ENCODE data around the gene INKA2. TPM values are rescaled to one million over a fixed set of nuclear protein-coding genes. Genes with fewer than 3 reads are reported as not detected.

The INKA2 gene
- total RNA-seq, 6 experiments from 2014 or later = 0.43 to 2.2 (median 1.4) TPM

DNA sequence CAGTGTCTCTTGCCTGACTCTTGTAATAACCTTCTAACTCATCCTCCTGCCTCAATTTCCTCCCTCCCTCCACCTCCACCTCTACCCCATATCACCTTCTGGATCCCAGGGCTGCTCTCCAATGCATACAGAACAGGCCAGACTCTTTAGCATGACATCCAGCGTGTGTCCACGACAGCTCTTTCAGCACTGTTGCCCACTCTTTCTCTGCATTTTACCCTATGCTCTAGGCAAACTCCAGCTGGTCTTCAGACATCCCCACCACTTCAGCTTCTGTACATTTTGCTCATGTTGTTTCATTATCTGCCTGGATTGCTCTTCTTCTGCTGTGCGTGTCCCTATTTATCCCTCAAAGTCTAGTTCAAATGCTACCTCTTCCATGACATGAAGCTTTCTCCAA is 4.8 kb downstream of the INKA2 start:
- Histone ChIP-seq H3K4me1 (peaks cover 0 to 6% (median 0%) of the 10 kb centered on the region in 4 donors), H3K4me3 (no peak overlapping the region), H3K36me3 (no peaks in the 10 kb centered on the region), H3K9me3 (no peaks in the 10 kb centered on the region), H3K27me3 (no peaks in the 10 kb centered on the region), H3K27ac (no peak overlapping the region)
- peak in 1 of 3 donors; percentile 35 for DNase-seq
- WGBS (ENCODE audit: insufficient coverage, low coverage, low lambda C conversion rate, missing lambda C conversion rate) = 94% methylated on average over 3 of the region's 3 CpGs
- TF ChIP-seq CTCF (IDR thresholded peaks at IDR 0.05) = no peak
- intact Hi-C loops (cut with DNase I) = no loop called here
- no peak for ATAC-seq

GRCh38 chr1:111733992-111734341 is 5.2 kb downstream of the INKA2 start:
- 68% methylated on average over 5 of the region's 5 CpGs for WGBS (ENCODE audit: insufficient coverage, low coverage, low lambda C conversion rate, missing lambda C conversion rate)
- TF ChIP-seq CTCF (IDR thresholded peaks at IDR 0.05) = no peak
- TF ChIP-seq POLR2A (IDR thresholded peaks at IDR 0.05) = no peak
- H3K9me3 ChIP-seq = no peaks in the 10 kb centered on the region
- no peak overlapping the region for H3K4me3 ChIP-seq
- H3K4me1 ChIP-seq = peaks cover 0 to 6% (median 0%) of the 10 kb centered on the region in 4 donors
- peak overlapping the region in 2 of 3 donors; percentile 49 to 54 for H3K27ac ChIP-seq
- H3K36me3 ChIP-seq = no peaks in the 10 kb centered on the region
- intact Hi-C loops (cut with DNase I) = no loop called here
- ATAC-seq (peak in 1 of 4 donors; percentile 11), DNase-seq (peak in 1 of 3 donors; percentile 55)
- H3K27me3 ChIP-seq = no peaks in the 10 kb centered on the region

DNA sequence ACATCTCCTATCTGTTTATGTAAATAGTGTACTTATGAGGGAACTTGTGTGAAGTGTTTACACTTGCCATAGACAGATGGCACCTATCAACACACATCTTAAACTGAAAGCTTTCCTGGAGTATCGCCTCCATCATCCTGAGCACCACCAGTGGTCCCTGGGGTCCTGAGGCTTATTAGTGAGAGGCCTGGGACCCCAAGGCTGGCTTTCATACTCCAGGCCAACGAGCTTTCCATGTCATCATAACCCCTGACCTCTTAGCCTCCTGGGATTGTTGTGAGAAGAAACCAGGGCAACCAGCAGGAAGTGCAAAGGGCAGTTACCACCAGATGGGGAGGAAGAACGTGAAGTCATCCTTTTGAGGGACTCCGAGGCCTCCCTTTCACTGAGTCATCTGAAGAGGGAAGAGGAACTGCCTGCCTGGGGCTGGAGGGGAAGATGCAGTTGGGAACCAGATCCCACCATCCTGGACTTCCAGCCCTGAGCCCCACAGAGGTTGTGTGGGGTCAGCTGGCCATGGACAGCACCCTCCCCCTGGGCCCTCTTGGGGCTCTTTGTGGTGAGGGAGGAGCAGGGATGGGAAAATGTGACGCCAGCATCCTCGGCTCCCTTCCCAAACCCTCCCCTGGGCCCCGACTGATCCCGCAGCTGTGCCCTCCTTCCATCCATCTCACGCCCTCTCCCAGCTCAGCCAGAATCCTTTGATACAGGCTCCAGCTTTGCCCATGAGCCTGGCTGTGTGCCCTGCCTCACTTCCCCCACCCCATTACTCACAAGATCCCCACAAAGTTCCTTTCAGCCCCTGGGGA is 5.8 kb downstream of the INKA2 start:
- no peak for TF ChIP-seq CTCF (IDR thresholded peaks at IDR 0.05)
- TF ChIP-seq POLR2A (IDR thresholded peaks at IDR 0.05) = no peak
- Histone ChIP-seq H3K27me3 (no peaks in the 10 kb centered on the region), H3K4me1 (peaks cover 0 to under 1% (median 0%) of the 10 kb centered on the region in 4 donors), H3K4me3 (no peak overlapping the region), H3K27ac (peak overlapping the region in 2 of 3 donors; percentile 49 to 54), H3K36me3 (no peaks in the 10 kb centered on the region), H3K9me3 (no peaks in the 10 kb centered on the region)
- peak; percentile 70 to 84 (median 74) for ATAC-seq
- intact Hi-C loops (cut with DNase I) = no loop called here
- peak in 2 of 3 donors; percentile 40 to 52 for DNase-seq
- 45% methylated on average over 6 of the region's 9 CpGs for WGBS (ENCODE audit: insufficient coverage, low coverage, low lambda C conversion rate, missing lambda C conversion rate)

GRCh38 chr1:111732718-111733117 is 6.5 kb downstream of the INKA2 start:
- 100% methylated on average over 1 of the region's 7 CpGs for WGBS (ENCODE audit: insufficient coverage, low coverage, low lambda C conversion rate, missing lambda C conversion rate)

More at GRCh38 chr1:111732718-111733117, 6.5 kb downstream of the INKA2 start:
- H3K4me1 ChIP-seq = no peaks in the 10 kb centered on the region
- H3K4me3 ChIP-seq = no peak overlapping the region
- ATAC-seq (no peak), DNase-seq (no peak)
- H3K36me3 ChIP-seq = no peaks in the 10 kb centered on the region
- no peaks in the 10 kb centered on the region for H3K27me3 ChIP-seq
- no peak overlapping the region for H3K27ac ChIP-seq
- no peaks in the 10 kb centered on the region for H3K9me3 ChIP-seq
- intact Hi-C loops (cut with DNase I) = no loop called here
- TF ChIP-seq POLR2A (IDR thresholded peaks at IDR 0.05) (no peak), CTCF (IDR thresholded peaks at IDR 0.05) (no peak)
